Neural cell (in vitro differentiated cells): ENCODE data around the gene PRIMA1. TPM values are rescaled to one million over a fixed set of nuclear protein-coding genes. Genes with fewer than 3 reads are reported as not detected.

ENCODE experiments used
- H2AFZ ChIP-seq: fragments of 200-600, 300-800 bp; sonication (generic), shearing (Covaris generic); 2 replicates; pipeline ENCODE4 v1.6.0; 2014; ENCODE audit warnings: low read depth, mild to moderate bottlenecking, antibody characterized with exemption, low read length, moderate library complexity
- H3F3A ChIP-seq: fragments of 200-600 bp; shearing (Covaris generic); 2 replicates; pipeline ENCODE4 v1.6.1; 2016; ENCODE audit warnings: mild to moderate bottlenecking, moderate library complexity, mixed read lengths, antibody characterized with exemption, low read length; ENCODE audit not compliant: insufficient read depth, poor library complexity, severe bottlenecking
- H3K27ac ChIP-seq: fragments of 200-600, 300-800 bp; sonication (generic), shearing (Covaris generic); 2 replicates; pipeline ENCODE4 v1.5.1; 2014; ENCODE audit warnings: mild to moderate bottlenecking, low read length, moderate library complexity
- H3K27me3 ChIP-seq: fragments of 300-800, 200-600 bp; sonication (generic), shearing (Covaris generic); 2 replicates; pipeline ENCODE4 v1.6.0; 2014; ENCODE audit warnings: mild to moderate bottlenecking, low read depth, low read length, moderate library complexity; ENCODE audit not compliant: insufficient read depth
- H3K36me3 ChIP-seq: fragments of 300-800, 200-600 bp; sonication (generic), shearing (Covaris generic); 2 replicates; pipeline ENCODE4 v1.5.1; 2014; ENCODE audit warnings: mild to moderate bottlenecking, antibody characterized with exemption, low read length, moderate library complexity; ENCODE audit not compliant: insufficient read depth
- H3K4me2 ChIP-seq: fragments of 300-800, 200-600 bp; sonication (generic), shearing (Covaris generic); 2 replicates; pipeline ENCODE4 v1.6.0; 2014; ENCODE audit warnings: mild to moderate bottlenecking, low read length
- H3K4me3 ChIP-seq: fragments of 300-800, 200-600 bp; sonication (generic), shearing (Covaris generic); 2 replicates; pipeline ENCODE4 v1.5.1; 2014; ENCODE audit warnings: mild to moderate bottlenecking, low read length, moderate library complexity
- H3K79me2 ChIP-seq: fragments of 200-600 bp; shearing (Covaris generic); replicated peaks from 2 replicates; pipeline ENCODE4 v1.6.0; 2014; ENCODE audit warnings: mild to moderate bottlenecking, low read length, moderate library complexity; ENCODE audit not compliant: insufficient read depth
- H3K9ac ChIP-seq: fragments of 300-800, 200-600 bp; sonication (generic), shearing (Covaris generic); 2 replicates; pipeline ENCODE4 v1.6.1; 2016; ENCODE audit warnings: mild to moderate bottlenecking, low read length, mixed read lengths
- H3K9me2 ChIP-seq: fragments of 200-600 bp; shearing (Covaris generic); 2 replicates; pipeline ENCODE4 v1.6.1; 2016; ENCODE audit warnings: mild to moderate bottlenecking, low read length, mixed read lengths; ENCODE audit not compliant: insufficient read depth
- H3K9me3 ChIP-seq: fragments of 200-600, 300-800 bp; sonication (generic), shearing (Covaris generic); 2 replicates; pipeline ENCODE4 v1.6.1; 2016; ENCODE audit warnings: mild to moderate bottlenecking, mixed run types, low read length, moderate library complexity, mixed read lengths
- H4K20me1 ChIP-seq: fragments of 200-600 bp; shearing (Covaris generic); 2 replicates; pipeline ENCODE4 v1.6.1; 2016; ENCODE audit warnings: mild to moderate bottlenecking, mixed run types; ENCODE audit not compliant: insufficient read depth
- EP300 ChIP-seq: fragments of 450-650 bp; conservative IDR thresholded peaks from 2 replicates; pipeline ENCODE4 v1.6.1; 2014; ENCODE audit warnings: antibody characterized with exemption, mild to moderate bottlenecking, moderate library complexity; ENCODE audit not compliant: poor library complexity, severe bottlenecking
- EZH2 ChIP-seq: fragments of 200-600, 300-800 bp; shearing (Covaris generic), sonication (generic); IDR thresholded peaks from 2 replicates; pipeline ENCODE4 v1.6.1; 2014; ENCODE audit warnings: antibody characterized with exemption, low read length, borderline replicate concordance, mild to moderate bottlenecking; ENCODE audit not compliant: insufficient read depth, poor library complexity, severe bottlenecking
- MXI1 ChIP-seq: fragments of 450-650 bp; conservative IDR thresholded peaks from 2 replicates; pipeline ENCODE4 v1.6.1; 2014; ENCODE audit warnings: antibody characterized with exemption, mild to moderate bottlenecking; ENCODE audit not compliant: poor library complexity, severe bottlenecking
- POLR2AphosphoS5 ChIP-seq: IDR thresholded peaks from 2 replicates; pipeline ENCODE4 v1.6.1; 2012
- RAD21 ChIP-seq: fragments of 450-650 bp; conservative IDR thresholded peaks from 2 replicates; pipeline ENCODE4 v1.6.1; 2014; ENCODE audit warnings: antibody characterized with exemption, mild to moderate bottlenecking, moderate library complexity
- SMC3 ChIP-seq: fragments of 450-650 bp; conservative IDR thresholded peaks from 2 replicates; pipeline ENCODE4 v1.6.1; 2014; ENCODE audit warnings: antibody characterized with exemption, mild to moderate bottlenecking, moderate library complexity; ENCODE audit not compliant: poor library complexity
- TAF1 ChIP-seq: IDR thresholded peaks from 2 replicates; pipeline ENCODE4 v1.6.1; 2012; ENCODE audit warnings: low read depth
- polyA plus RNA-seq: library from polyadenylated mRNA; depleted of rRNA; stranded (reverse); fragments of >200 nt; gene quantifications from 2 replicates; pipeline ENCODE4 v1.2.3, GENCODE V29; 2014
- TF ChIP-seq, protein P1 (sequence below): fragments of 450-650 bp; IDR thresholded peaks from 2 replicates; pipeline ENCODE4 v1.5.1; 2014; ENCODE audit warnings: antibody characterized with exemption, mild to moderate bottlenecking, moderate library complexity; ENCODE audit not compliant: poor library complexity, severe bottlenecking
- TF ChIP-seq, protein P2 (sequence below): IDR thresholded peaks from 2 replicates; pipeline ENCODE4 v1.6.1; 2012; ENCODE audit warnings: borderline replicate concordance

PRIMA1 gene
- polyA plus RNA-seq, 1 donor from 2014 or later, result not detected

DNA sequence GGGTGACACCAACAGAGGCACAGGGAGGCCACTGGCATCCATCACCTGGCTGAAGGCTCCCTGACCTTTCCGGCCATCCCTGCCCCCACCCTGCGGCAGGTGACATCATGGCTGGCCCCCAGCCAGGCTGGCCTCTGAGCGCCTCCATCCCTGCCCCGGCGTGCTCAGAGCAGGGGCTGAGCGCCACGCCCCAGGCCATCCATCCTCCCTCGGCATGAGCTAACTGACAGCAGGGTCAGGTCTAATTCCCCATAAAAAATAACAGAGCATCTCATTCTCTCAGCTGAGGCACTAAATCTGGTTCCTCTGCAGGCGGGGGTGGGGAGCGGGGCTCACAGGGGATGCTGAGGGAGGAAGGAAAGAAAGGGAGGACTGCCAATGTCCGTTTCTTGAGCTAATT lies 50.7 kb downstream of the PRIMA1 start:
- no peak overlapping the region for H3K4me2 ChIP-seq
- no peaks in the 10 kb centered on the region for H3K36me3 ChIP-seq
- no peak overlapping the region for H3K9ac ChIP-seq
- no peaks in the 10 kb centered on the region for H3K9me3 ChIP-seq
- no peak overlapping the region for H2AFZ ChIP-seq
- no peaks in the 10 kb centered on the region for H3K9me2 ChIP-seq
- no peaks in the 10 kb centered on the region for H3F3A ChIP-seq
- no peak overlapping the region for H3K4me3 ChIP-seq
- no peaks in the 10 kb centered on the region for H4K20me1 ChIP-seq
- H3K79me2 ChIP-seq, result no peaks in the 10 kb centered on the region
- TF ChIP-seq SMC3 (no peak), MXI1 (no peak), EZH2 (no peak), TAF1 (no peak), POLR2AphosphoS5 (no peak), EP300 (no peak), RAD21 (no peak)
- TF ChIP-seq, protein P1, sequence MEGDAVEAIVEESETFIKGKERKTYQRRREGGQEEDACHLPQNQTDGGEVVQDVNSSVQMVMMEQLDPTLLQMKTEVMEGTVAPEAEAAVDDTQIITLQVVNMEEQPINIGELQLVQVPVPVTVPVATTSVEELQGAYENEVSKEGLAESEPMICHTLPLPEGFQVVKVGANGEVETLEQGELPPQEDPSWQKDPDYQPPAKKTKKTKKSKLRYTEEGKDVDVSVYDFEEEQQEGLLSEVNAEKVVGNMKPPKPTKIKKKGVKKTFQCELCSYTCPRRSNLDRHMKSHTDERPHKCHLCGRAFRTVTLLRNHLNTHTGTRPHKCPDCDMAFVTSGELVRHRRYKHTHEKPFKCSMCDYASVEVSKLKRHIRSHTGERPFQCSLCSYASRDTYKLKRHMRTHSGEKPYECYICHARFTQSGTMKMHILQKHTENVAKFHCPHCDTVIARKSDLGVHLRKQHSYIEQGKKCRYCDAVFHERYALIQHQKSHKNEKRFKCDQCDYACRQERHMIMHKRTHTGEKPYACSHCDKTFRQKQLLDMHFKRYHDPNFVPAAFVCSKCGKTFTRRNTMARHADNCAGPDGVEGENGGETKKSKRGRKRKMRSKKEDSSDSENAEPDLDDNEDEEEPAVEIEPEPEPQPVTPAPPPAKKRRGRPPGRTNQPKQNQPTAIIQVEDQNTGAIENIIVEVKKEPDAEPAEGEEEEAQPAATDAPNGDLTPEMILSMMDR, result no peak
- TF ChIP-seq, protein P2, sequence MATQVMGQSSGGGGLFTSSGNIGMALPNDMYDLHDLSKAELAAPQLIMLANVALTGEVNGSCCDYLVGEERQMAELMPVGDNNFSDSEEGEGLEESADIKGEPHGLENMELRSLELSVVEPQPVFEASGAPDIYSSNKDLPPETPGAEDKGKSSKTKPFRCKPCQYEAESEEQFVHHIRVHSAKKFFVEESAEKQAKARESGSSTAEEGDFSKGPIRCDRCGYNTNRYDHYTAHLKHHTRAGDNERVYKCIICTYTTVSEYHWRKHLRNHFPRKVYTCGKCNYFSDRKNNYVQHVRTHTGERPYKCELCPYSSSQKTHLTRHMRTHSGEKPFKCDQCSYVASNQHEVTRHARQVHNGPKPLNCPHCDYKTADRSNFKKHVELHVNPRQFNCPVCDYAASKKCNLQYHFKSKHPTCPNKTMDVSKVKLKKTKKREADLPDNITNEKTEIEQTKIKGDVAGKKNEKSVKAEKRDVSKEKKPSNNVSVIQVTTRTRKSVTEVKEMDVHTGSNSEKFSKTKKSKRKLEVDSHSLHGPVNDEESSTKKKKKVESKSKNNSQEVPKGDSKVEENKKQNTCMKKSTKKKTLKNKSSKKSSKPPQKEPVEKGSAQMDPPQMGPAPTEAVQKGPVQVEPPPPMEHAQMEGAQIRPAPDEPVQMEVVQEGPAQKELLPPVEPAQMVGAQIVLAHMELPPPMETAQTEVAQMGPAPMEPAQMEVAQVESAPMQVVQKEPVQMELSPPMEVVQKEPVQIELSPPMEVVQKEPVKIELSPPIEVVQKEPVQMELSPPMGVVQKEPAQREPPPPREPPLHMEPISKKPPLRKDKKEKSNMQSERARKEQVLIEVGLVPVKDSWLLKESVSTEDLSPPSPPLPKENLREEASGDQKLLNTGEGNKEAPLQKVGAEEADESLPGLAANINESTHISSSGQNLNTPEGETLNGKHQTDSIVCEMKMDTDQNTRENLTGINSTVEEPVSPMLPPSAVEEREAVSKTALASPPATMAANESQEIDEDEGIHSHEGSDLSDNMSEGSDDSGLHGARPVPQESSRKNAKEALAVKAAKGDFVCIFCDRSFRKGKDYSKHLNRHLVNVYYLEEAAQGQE, result no peak
- H3K27ac ChIP-seq, result no peak overlapping the region
- no peaks in the 10 kb centered on the region for H3K27me3 ChIP-seq

DNA sequence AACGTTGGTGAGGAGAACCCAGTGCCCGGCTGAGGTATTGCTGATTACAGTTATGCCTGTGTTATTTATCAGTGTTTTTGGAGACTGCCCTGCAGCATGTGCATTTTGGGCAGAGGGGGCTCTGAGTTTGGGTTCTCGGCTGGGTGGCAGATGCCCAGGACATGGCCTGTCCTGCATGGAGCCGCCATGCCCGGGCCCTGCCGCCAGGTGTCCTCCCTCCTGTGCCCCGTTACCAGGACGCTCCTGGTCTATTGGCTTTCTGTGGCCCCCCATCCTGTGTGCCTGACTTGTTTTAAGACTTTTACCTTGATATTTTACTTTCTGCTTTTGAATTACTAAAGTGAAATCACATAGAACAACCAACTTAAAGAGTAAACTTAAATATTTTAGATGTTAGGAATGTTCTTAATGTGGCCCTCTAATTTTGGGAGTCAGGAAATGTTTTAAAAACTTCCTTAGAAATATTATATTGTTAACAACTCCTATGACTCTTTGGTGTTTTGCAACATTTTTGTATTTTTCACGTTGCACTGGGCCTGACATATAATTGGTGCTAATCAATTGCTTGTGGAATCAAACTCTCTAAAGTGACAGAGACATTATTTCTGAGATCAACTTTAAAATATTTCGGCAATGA lies 51.8 kb downstream of the PRIMA1 start:
- Histone ChIP-seq H3K9me2 (no peaks in the 10 kb centered on the region), H4K20me1 (no peaks in the 10 kb centered on the region), H2AFZ (no peak overlapping the region), H3F3A (no peaks in the 10 kb centered on the region), H3K9ac (no peak overlapping the region), H3K4me2 (no peak overlapping the region), H3K4me3 (no peak overlapping the region), H3K9me3 (no peaks in the 10 kb centered on the region), H3K27ac (no peak overlapping the region), H3K36me3 (no peaks in the 10 kb centered on the region), H3K27me3 (no peaks in the 10 kb centered on the region), H3K79me2 (no peaks in the 10 kb centered on the region)
- TF ChIP-seq POLR2AphosphoS5 (no peak), MXI1 (no peak)

DNA sequence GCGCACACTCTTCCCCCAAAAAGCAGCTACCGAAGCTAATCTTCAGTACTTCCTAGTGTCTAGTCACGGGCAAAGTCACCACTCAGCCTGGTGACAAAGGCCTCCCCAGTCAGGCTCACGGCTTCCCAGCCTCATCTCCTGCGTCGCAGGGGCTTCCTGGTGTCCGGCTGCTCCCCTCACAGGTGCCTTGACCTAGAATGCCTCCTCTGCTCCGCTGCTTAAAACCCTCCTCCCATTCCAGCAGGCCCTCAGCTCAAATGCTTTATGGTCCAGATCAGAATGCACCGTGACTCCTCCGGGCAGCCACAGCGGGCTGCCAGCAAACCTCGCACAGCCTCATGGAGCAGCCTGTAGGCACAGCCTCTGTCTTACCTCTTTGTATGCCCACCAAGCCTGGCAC lies 53.1 kb downstream of the PRIMA1 start:
- Histone ChIP-seq H3K9me2 (no peaks in the 10 kb centered on the region), H4K20me1 (no peaks in the 10 kb centered on the region), H3K27ac (no peak overlapping the region), H3K27me3 (no peaks in the 10 kb centered on the region), H3K36me3 (no peaks in the 10 kb centered on the region), H3K4me3 (no peak overlapping the region), H3K79me2 (no peaks in the 10 kb centered on the region), H3K4me2 (no peak overlapping the region), H2AFZ (no peak overlapping the region), H3K9ac (no peak overlapping the region), H3K9me3 (no peaks in the 10 kb centered on the region), H3F3A (no peaks in the 10 kb centered on the region)
- no peak for TF ChIP-seq TAF1
- no peak for TF ChIP-seq EP300
- TF ChIP-seq RAD21, result no peak
